CD4-positive, alpha-beta T cell (primary cell): ENCODE measurements around the gene R3HDM2. TPM values are rescaled to one million over a fixed set of nuclear protein-coding genes. Genes with fewer than 3 reads are reported as not detected.

Experiments used
- ATAC-seq: fragments of 200-7000 bp; cut with Tn5 transposase; one replicate; pipeline ENCODE4 v1.10.0; 2022; ENCODE audit warnings: mild to moderate bottlenecking; ENCODE audit not compliant: poor library complexity
- CTCF ChIA-PET: fragments of 350-600 bp; sonication (Branson Sonifier 250); formaldehyde crosslinking; loops from one replicate; lab custom pipeline; 2021; ENCODE audit warnings: antibody characterized with exemption, inconsistent platforms; lab: Charles Lee
- POLR2A ChIA-PET: fragments of 350-600 bp; sonication (Branson Sonifier 250); formaldehyde crosslinking; loops from one replicate; lab custom pipeline; 2021; ENCODE audit warnings: antibody characterized with exemption, inconsistent platforms; lab: Charles Lee
- DNase-seq, 14 experiments: peaks; one replicate each; pipeline ENCODE4 v3.0.0-alpha.2; 2013 to 2020; ENCODE audit warnings: mixed read lengths in 2 of 14
- H3K27ac ChIP-seq, 2 donors: one replicate each; pipeline versions ENCODE4 v1.5.1 to v1.7.0; 2013; ENCODE audit warnings: low read length in 2 of 2, low read depth in 1 of 2, mild to moderate bottlenecking in 1 of 2
- H3K27me3 ChIP-seq, 2 experiments: 1 replicate in 1 of 2; 2 replicates in 1 of 2; pipeline versions ENCODE4 v1.6.1 to v1.7.0; 2013; ENCODE audit warnings: low read length in 2 of 2, control low read depth in 1 of 2, mild to moderate bottlenecking in 1 of 2, moderate library complexity in 1 of 2; ENCODE audit not compliant: insufficient read depth in 2 of 2, control insufficient read depth in 1 of 2
- H3K36me3 ChIP-seq: one replicate; pipeline ENCODE4 v1.6.1; 2013; ENCODE audit warnings: low read length, control low read depth; ENCODE audit not compliant: insufficient read depth
- H3K4me1 ChIP-seq: one replicate; pipeline ENCODE4 v1.6.1; 2013; ENCODE audit warnings: low read length, control low read depth; ENCODE audit not compliant: insufficient read depth
- H3K4me3 ChIP-seq: one replicate; pipeline ENCODE4 v1.5.1; 2013; ENCODE audit warnings: mild to moderate bottlenecking, low read length, moderate library complexity
- H3K9me3 ChIP-seq, 2 experiments: 1 replicate in 1 of 2; 2 replicates in 1 of 2; pipeline versions ENCODE4 v1.6.1 to v1.7.0; 2013; ENCODE audit warnings: low read length in 2 of 2, mild to moderate bottlenecking in 2 of 2, control low read depth in 1 of 2, moderate library complexity in 1 of 2; ENCODE audit not compliant: control insufficient read depth in 1 of 2, insufficient read depth in 1 of 2
- H3K27ac Mint-ChIP-seq: one replicate; pipeline ENCODE4 v1.8.0; 2020; ENCODE audit warnings: mixed read lengths
- H3K27me3 Mint-ChIP-seq: one replicate; pipeline ENCODE4 v1.8.0; 2021; ENCODE audit warnings: mixed read lengths
- H3K36me3 Mint-ChIP-seq: one replicate; pipeline ENCODE4 v1.8.0; 2021; ENCODE audit warnings: low read depth, mixed read lengths
- H3K4me1 Mint-ChIP-seq: one replicate; pipeline ENCODE4 v1.8.0; 2021; ENCODE audit warnings: low read depth, mixed read lengths
- H3K4me3 Mint-ChIP-seq: one replicate; pipeline ENCODE4 v1.8.0; 2020; ENCODE audit warnings: mild to moderate bottlenecking, mixed read lengths
- H3K9me3 Mint-ChIP-seq: one replicate; pipeline ENCODE4 v1.8.0; 2020; ENCODE audit warnings: mixed read lengths
- intact Hi-C, 2 experiments: fragments of 100-400 bp; cut with DNase I in 1 of 2; cut with micrococcal nuclease in 1 of 2; formaldehyde crosslinking; loops; one replicate each; pipeline versions ENCODE4 v1.15.1 to v1.9.0; 2023 to 2025; cut with DNase I, micrococcal nuclease
- total RNA-seq, 174 experiments: library from RNA in 2 of 174; stranded (reverse) in 2 of 174; gene quantifications; one replicate each; pipeline ENCODE4 v1.2.3 and lab custom pipeline; 2021 to 2026
- TF ChIP-seq, protein P1 (sequence below): fragments of 200-600 bp; IDR thresholded peaks from one replicate; pipeline ENCODE4 v1.8.0; 2022; ENCODE audit warnings: antibody characterized with exemption, mild to moderate bottlenecking

The R3HDM2 gene
- total RNA-seq, 2 experiments from 2014 or later, result 106 to 115 TPM

DNA sequence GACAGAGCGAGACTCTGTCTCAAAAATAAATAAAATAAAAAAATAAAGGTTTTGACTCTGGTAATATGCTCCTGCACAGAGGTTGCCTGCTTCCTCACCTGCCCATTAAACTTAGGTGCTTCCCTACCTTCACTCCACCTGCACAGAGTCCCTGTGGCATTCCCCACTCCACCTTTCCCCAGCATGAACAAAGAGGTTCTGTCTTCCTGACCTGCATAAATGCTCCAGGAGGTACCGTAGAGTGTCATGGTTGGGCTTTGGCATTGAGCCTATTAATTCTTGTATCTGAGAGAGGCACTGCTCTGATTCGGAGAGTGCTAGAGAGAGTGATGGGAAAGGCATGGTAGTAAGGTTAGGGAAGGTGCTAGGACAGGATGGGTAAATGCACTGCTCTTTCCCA lies 42.5 kb upstream of the R3HDM2 start:
- Mint-ChIP-seq H3K27me3 (no peaks in the 10 kb centered on the region), H3K4me3 (peak overlapping the region; percentile 89), H3K4me1 (peaks cover 67% of the 10 kb centered on the region), H3K36me3 (peaks cover 90% of the 10 kb centered on the region), H3K27ac (peak overlapping the region; percentile 88), H3K9me3 (no peaks in the 10 kb centered on the region)
- H3K4me3 ChIP-seq, result no peak overlapping the region
- CTCF ChIA-PET, result interaction anchor here (2.4 to 4.2 kb wide), 2 partner anchors 11 to 15 kb away, joined by 5 to 35 read pairs; no protein-coding TSS in a partner anchor
- DNase-seq (no peak), ATAC-seq (no peak)
- no peaks in the 10 kb centered on the region for H3K9me3 ChIP-seq
- H3K36me3 ChIP-seq, result peaks cover 69% of the 10 kb centered on the region
- H3K27me3 ChIP-seq, result no peaks in the 10 kb centered on the region
- TF ChIP-seq, protein P1, sequence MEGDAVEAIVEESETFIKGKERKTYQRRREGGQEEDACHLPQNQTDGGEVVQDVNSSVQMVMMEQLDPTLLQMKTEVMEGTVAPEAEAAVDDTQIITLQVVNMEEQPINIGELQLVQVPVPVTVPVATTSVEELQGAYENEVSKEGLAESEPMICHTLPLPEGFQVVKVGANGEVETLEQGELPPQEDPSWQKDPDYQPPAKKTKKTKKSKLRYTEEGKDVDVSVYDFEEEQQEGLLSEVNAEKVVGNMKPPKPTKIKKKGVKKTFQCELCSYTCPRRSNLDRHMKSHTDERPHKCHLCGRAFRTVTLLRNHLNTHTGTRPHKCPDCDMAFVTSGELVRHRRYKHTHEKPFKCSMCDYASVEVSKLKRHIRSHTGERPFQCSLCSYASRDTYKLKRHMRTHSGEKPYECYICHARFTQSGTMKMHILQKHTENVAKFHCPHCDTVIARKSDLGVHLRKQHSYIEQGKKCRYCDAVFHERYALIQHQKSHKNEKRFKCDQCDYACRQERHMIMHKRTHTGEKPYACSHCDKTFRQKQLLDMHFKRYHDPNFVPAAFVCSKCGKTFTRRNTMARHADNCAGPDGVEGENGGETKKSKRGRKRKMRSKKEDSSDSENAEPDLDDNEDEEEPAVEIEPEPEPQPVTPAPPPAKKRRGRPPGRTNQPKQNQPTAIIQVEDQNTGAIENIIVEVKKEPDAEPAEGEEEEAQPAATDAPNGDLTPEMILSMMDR, result no peak
- no peak overlapping the region for H3K27ac ChIP-seq
- intact Hi-C loops, result no loop called here
- POLR2A ChIA-PET, result no interaction called here
- peaks cover 66% of the 10 kb centered on the region for H3K4me1 ChIP-seq

DNA sequence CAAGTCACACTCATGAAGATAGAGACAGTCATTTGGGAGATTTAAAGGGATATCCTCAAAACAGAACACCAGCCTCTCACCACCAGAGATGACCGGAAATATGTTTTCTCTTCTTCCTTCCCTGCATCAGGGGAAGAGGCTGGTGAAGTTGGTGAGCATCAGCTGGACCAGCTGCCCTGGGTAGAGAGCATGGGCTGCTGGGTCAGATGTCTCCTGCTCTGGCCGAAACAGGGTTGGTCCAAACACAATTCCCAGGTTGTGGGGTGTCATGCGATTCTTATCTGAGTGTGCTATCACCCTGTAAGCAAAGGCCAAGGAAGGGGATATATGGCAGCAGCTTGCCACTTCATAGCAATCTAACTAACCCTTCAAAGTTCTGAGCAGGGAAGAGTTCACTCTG lies 41.5 kb upstream of the R3HDM2 start:
- ATAC-seq, result no peak
- Histone ChIP-seq H3K27ac (no peak overlapping the region), H3K36me3 (peaks cover 74% of the 10 kb centered on the region), H3K9me3 (no peaks in the 10 kb centered on the region), H3K4me3 (no peak overlapping the region), H3K4me1 (peaks cover 56% of the 10 kb centered on the region), H3K27me3 (no peaks in the 10 kb centered on the region)
- Mint-ChIP-seq H3K4me1 (peaks cover 66% of the 10 kb centered on the region), H3K9me3 (no peaks in the 10 kb centered on the region), H3K36me3 (peaks cover 89% of the 10 kb centered on the region), H3K27ac (peak overlapping the region; percentile 61), H3K27me3 (no peaks in the 10 kb centered on the region), H3K4me3 (no peak overlapping the region)
- CTCF ChIA-PET, result interaction anchor here (1.1 kb wide), 1 partner anchor 11 kb away, joined by 3 read pairs; no protein-coding TSS in a partner anchor
- POLR2A ChIA-PET, result interaction anchor here (1.4 kb wide), 1 partner anchor 13 kb away, joined by 5 read pairs; no protein-coding TSS in a partner anchor
- DNase-seq, result no peak
- TF ChIP-seq, protein P1, result no peak
- intact Hi-C loops, result no loop called here

- TF ChIP-seq, protein P1, result no peak
- Mint-ChIP-seq H3K36me3 (peaks cover 82% of the 10 kb centered on the region), H3K27ac (peak overlapping the region; percentile 61), H3K4me3 (no peak overlapping the region), H3K27me3 (no peaks in the 10 kb centered on the region), H3K9me3 (no peaks in the 10 kb centered on the region), H3K4me1 (peaks cover 64% of the 10 kb centered on the region)
- Histone ChIP-seq H3K4me1 (peaks cover 52% of the 10 kb centered on the region), H3K4me3 (no peak overlapping the region), H3K9me3 (no peaks in the 10 kb centered on the region), H3K27me3 (no peaks in the 10 kb centered on the region), H3K36me3 (peaks cover 74% of the 10 kb centered on the region), H3K27ac (peak overlapping the region in 1 of 2 donors; percentile 40)
- intact Hi-C loops, result no loop called here
- no peak for ATAC-seq
- POLR2A ChIA-PET, result interaction anchor here (1.4 kb wide), 1 partner anchor 13 kb away, joined by 5 read pairs; no protein-coding TSS in a partner anchor
- CTCF ChIA-PET, result interaction anchor here (1.1 kb wide), 1 partner anchor 10 kb away, joined by 3 read pairs; no protein-coding TSS in a partner anchor
- DNase-seq, result no peak
Observed at GRCh38 chr12:57471661-57472060, 40.8 kb upstream of the R3HDM2 start.
